Ecto neural progenitor cell (in vitro differentiated cells): ENCODE results near the gene ATP8A1.
"Not testable (repeated sequence)": the region's sequence is repeated elsewhere in the genome, so short reads cannot be mapped to it uniquely, and the experiment has no call there.

Source experiments
- DNase-seq: peaks from one replicate; pipeline ENCODE4 v3.0.0-alpha.2; 2018; ENCODE audit warnings: low spot score

Gene ATP8A1

DNA sequence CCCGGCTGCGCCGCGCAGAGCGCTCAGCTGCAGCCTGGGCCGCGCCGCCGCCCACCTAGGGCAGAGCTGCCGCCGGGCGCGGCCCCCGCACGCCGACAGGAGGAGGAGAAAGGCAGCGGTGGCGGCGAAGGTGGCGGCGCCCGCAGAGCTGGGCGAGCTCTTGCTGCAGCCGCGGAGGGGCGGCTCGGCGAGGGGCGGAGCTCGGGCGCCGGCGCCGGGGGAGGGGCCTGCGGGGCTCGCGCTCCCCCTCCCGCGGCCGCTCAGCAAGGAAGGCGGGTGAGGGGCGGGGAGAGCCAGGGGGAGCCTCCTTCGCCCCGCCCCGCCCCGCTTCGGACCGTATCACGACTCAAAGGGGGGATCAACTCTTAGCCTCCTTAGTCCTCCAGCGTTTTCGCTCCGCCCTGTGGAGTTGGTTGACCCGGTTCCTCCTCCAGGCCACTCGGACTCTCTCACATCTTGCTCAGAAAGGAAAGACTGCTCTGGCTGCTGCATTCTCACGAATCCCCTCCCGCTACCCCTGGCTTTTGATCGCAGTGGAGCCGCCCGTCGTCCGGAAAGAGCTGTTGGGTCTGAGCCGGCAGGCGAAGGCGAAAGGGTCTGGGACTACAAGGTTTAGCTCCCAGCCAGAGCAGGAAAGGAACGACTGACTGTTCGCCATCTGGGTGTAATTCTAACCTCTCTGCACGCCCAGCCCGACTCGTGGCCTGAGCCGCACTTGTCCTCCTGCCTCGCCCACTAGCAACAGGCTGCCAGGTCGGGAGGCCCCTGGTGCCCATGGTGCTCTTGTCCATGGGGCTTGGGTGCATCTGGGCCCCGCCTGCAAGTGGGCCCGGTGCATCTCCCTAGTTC is at the start of gene ATP8A1:
TSS of gene ATP8A1 (minus strand) at position 162 of the 849 bp plus-strand sequence. CDS start 232 bp downstream, outside the sequence.
- DNase-seq, result peak; percentile 95

DNA sequence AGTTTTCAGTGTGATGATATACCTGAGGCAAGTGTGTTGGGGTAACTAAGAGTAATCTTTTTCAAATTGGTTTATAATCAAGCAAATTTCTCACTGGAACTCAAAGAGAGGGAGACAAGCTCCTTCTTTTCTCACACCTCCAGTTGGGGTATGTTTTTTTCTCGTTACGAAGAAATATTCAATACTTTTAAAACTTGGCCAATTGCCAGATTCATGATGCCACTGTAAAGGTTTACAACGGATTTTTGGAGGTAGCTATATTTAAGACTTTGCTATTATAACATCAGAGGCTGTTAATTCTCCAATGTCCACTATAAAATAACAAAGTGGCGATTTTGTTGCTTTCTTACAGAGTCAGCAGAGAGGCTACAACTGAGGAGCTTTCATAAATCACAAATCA is 49.2 kb upstream of the ATP8A1 start:
- no peak for DNase-seq

GRCh38 chr4:42703813-42704212 is 46.9 kb upstream of the ATP8A1 start:
- no peak for DNase-seq

- DNase-seq, result no peak
Observed at GRCh38 chr4:42702895-42703294, 46.0 kb upstream of the ATP8A1 start.

DNA sequence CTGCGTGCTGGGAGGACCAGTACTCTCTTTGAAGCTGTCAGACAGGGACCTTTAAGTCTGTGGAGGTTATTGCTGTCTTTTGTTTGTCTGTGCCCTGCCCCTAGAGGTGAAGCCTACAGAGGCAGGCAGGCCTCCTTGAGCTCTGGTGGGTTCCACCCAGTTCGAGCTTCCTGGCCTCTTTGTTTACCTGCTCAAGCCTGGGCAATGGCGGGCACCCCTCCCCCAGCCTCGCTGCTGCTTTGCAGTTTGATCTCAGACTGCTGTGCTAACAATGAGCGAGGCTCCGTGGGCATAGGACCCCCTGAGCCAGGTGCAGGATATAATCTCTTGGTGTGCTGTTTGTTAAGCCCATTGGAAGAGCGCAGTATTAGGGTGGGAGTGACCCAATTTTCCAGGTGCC is 44.9 kb upstream of the ATP8A1 start:
- not testable (repeated sequence) for DNase-seq

DNA sequence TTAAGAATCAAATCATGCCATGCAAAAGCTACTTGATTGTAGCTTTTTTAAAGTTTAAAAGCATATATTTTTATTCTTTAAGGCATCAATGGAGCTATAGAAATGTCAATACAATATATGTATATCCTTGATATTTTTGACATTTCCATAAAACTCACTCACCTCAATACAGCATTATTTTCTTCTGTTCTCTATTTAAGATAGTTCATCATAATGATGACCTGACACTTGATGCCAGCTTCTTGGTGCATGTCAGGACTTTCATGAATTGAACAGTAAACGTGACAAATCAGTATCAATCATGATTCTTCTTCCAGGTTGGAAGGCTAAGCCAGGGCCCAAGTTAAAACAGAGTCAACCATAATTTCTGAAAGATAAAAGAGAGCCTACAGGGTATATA is 33.6 kb upstream of the ATP8A1 start:
- no peak for DNase-seq

GRCh38 chr4:42683393-42683792 is 26.5 kb upstream of the ATP8A1 start:
- DNase-seq, result no peak

DNA sequence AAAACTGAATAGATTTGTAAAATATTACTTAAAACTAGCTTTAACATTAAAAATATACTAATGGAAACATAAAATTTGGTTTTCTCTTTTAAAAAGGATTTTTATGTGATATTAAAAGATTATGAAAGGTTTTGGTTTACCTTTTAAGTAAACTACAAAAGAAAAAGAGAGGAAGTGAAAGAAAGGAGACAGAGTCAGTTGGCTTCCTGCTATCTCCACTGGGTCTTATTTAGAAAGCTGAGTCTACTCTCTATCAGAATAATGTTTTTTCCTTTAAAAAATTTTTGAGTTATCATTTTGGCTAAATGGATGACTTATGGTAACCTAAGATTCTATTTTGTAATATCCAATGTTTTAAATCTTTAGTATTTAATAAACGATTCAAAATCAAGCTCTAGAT is 21.6 kb upstream of the ATP8A1 start:
- DNase-seq, result no peak

GRCh38 chr4:42676066-42676951 is 19.4 kb upstream of the ATP8A1 start:
- no peak for DNase-seq

DNA sequence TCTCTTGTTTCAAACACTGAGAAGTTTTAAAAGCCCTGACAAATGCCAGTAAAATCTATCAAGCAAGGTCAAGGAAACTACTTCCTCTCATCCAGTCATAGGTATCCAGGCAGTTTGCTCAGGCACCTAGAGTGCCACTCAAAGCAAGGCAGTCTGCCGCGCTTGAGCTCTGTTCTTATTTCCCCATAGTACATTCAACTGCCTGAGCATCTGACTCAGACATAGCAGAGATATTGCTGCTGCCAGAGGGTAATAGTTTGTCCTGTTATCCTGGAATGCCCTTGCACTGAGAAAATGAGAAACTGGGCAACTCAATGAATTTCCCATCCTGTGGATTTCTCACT is 16.1 kb upstream of the ATP8A1 start:
- DNase-seq, result no peak

DNA sequence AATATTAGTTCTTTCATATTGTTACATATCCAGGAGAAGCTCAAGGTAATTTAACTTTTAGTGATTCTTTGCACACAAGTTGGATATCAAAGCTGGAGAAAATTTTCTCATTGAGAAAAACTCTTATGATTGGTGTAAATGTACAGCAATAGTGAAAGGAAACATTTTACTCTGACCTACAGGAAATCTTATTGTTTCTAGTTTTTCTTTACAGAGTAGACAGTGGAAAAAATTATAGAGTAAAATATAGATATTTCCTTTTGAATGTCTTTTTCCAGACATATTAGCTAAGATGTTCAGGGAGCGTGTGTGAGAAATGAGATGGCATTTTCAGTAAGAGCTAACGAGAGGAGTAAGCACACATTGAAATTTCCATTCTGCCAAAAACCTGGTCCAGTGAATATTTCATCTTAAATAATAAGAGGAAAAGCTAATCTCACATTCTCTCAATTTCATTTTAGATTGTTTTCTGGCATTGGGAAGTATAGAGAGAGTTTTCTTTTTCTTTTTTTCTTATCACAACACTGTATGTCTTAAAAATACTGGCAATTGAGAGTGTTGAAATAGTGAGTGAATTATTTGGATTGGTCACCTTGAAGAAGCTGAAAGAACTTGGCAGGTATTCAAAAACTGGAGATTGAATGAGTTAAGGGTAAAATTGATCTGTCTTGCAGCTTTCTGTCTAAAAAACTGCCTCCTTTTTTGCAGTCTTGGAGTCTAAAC is 15.6 kb upstream of the ATP8A1 start:
- no peak for DNase-seq

DNA sequence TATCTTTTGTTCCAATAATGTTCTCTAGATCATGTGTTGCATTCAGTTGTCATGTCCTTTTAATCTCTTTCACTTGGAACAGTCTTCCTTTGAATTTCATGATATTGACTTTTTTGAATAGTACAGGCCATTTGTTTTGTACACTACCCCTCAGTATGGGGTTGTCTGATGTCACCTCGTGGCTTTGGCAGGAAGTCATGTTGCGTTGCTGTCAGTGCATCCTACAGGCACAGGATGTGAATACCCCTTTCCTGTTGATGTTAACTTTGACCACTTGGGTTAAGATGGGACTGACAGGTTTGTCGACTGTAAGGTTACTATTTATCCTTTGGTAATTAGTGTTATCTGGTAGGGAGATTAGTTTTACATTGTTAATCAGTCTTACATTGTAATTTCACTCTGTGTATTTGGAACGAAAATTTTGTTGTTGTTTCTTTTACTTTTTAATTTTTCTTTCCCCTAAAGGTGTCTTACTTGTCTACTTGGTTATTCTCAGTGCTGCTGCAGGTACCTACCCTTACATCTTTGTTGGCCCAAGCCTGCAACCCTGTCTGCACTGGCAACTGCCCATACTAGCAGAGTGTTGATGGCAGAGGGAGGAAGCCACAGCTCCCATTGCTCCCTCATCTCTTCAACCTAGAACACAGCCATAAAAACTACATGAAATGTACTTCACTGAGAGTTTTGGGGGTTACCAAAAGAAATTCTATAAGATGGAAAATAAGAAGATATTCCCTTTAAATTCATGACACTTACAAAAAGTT is 14.7 kb upstream of the ATP8A1 start:
- DNase-seq, result no peak

- DNase-seq, result no peak
Observed at GRCh38 chr4:42658261-42658660, 1.4 kb upstream of the ATP8A1 start.

- no peak for DNase-seq
Observed at GRCh38 chr4:42656679-42656943, 294 bp downstream of the ATP8A1 start.

- DNase-seq, result peak; percentile 71
Observed at GRCh38 chr4:42655921-42656678, 805 bp downstream of the ATP8A1 start.

GRCh38 chr4:42655269-42655637 is 1.7 kb downstream of the ATP8A1 start:
- DNase-seq, result no peak

DNA sequence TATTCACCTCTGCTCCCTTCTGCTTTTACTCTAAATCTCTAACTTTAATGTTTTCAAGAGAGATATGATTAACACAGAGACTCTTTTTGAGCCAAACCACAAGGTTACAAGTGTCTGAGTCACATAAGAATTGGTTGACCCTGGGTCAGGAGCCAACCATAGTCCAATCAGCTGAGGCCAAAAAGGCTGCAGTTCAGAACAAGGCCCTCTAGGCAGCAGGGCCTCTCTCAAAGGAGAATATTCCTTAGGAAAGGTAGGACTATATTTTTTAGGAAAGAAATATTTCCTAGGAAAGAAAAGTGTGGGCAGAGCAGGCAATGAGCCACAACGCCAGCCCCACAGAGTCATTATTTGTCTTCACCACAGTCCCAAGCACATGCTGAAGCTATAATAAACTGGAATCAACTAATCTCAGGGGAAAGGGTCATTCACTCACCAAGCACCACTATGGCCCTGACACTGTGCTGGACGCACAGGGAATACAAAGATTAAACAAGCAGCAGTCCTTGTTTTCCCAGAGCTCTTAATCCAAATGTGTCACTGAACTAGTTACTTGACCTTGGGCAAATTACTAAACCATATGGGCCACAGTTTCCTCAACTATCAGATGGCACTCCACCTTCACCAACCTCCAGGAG is 2.2 kb downstream of the ATP8A1 start:
- DNase-seq, result no peak

- DNase-seq, result no peak
Observed at GRCh38 chr4:42653626-42654560, 3.0 kb downstream of the ATP8A1 start.

DNA sequence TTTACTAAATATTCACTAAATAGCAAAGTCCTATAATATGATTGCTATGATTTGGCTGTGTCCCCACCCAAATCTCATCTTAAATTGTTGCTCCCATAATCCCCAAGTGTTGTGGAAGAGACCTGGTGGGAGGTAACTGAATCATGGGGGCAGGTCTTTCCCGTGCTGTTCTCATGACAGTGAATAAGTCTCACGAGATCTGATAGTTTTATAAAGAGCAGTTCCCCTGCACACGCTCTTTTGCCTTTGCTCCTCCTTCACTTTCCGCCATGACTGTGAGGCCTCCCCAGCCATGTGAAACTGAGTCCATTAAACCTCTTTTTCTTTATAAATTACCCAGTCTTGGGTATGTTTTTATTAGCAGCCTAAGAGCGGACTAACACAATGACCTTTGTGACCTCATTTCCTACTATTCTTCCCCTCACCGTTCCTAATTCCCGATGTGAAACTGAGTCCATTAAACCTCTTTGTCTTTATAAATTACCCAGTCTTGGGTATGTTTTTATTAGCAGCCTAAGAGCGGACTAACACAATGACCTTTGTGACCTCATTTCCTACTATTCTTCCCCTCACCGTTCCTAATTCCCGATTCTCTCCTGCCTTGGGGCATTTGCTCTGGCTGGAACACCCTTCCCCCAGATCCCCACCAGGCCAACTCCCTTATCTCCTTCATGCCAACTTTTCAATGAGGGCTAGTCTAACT is 4.2 kb downstream of the ATP8A1 start:
- not testable (repeated sequence) for DNase-seq
